ENCODE results near the gene NFASC.

DNA sequence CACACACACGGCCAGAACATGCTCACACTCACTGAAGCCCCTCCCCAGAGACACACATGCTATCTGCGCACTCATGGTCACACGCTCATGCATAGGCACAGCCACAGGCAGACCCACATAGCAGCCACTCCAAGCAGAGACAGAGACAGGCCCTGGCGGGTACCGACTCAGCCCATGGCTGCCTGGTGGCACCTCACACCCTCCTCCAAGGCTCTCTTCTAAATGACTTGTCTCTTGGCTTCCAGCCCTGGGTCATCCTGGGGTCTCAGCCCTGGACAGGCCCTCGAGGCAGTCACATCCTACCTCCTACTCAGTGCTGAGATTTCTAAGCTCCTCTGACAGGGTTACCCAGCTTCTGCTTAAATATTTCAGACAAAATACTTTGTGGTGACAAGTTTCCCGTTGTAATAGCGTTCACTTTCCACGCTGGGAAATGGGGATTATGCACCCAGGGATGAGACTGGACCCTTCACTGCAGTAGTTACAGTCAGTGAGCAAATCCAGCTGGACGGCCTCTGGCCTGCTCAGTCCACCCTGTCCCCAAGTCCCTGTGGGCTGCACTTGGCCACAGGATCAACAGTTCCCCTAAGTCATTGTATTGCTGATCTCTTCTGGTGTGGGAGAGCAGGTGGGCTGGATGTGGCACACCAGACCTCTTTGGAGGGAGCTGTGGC lies 2.9 kb upstream of the NFASC start:
- no peak for TF ChIP-seq EP300 (IDR thresholded peaks at IDR 0.05)
- TF ChIP-seq, protein P1, sequence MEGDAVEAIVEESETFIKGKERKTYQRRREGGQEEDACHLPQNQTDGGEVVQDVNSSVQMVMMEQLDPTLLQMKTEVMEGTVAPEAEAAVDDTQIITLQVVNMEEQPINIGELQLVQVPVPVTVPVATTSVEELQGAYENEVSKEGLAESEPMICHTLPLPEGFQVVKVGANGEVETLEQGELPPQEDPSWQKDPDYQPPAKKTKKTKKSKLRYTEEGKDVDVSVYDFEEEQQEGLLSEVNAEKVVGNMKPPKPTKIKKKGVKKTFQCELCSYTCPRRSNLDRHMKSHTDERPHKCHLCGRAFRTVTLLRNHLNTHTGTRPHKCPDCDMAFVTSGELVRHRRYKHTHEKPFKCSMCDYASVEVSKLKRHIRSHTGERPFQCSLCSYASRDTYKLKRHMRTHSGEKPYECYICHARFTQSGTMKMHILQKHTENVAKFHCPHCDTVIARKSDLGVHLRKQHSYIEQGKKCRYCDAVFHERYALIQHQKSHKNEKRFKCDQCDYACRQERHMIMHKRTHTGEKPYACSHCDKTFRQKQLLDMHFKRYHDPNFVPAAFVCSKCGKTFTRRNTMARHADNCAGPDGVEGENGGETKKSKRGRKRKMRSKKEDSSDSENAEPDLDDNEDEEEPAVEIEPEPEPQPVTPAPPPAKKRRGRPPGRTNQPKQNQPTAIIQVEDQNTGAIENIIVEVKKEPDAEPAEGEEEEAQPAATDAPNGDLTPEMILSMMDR (IDR thresholded peaks at IDR 0.05): no peak

Measured in suprapubic skin (tissue), 3 donors.